ENCODE data around the gene ADGRG3.

The ADGRG3 gene

GRCh38 chr16:57732714-57733113, 64.6 kb downstream of the ADGRG3 start:
- H3K27me3 ChIP-seq (ENCODE audit: low read depth, low read length): no peaks in the 10 kb centered on the region
- H3K9me3 ChIP-seq (ENCODE audit: control insufficient read depth in 1 of 2, low read length in 2 of 2): no peaks in the 10 kb centered on the region
- H3K4me3 ChIP-seq (ENCODE audit: low read depth in 1 of 2, low read length in 2 of 2): no peak overlapping the region
- no peaks in the 10 kb centered on the region for H3K36me3 ChIP-seq (ENCODE audit: control insufficient read depth in 1 of 2, insufficient read depth in 2 of 2, low read length in 2 of 2)
- no peak overlapping the region for H3K27ac ChIP-seq (ENCODE audit: low read length)
- peaks cover 0 to 21% of the 10 kb centered on the region in 2 donors for H3K4me1 ChIP-seq (ENCODE audit: control insufficient read depth in 1 of 2, insufficient read depth in 2 of 2, low read length in 2 of 2)

- no peaks in the 10 kb centered on the region for H3K9me3 ChIP-seq (ENCODE audit: control insufficient read depth in 1 of 2, low read length in 2 of 2)
- no peaks in the 10 kb centered on the region for H3K27me3 ChIP-seq (ENCODE audit: low read depth, low read length)
- H3K4me3 ChIP-seq (ENCODE audit: low read depth in 1 of 2, low read length in 2 of 2): peak overlapping the region; percentile 75 to 94
- H3K36me3 ChIP-seq (ENCODE audit: control insufficient read depth in 1 of 2, insufficient read depth in 2 of 2, low read length in 2 of 2): no peaks in the 10 kb centered on the region
- peaks cover 0 to 21% of the 10 kb centered on the region in 2 donors for H3K4me1 ChIP-seq (ENCODE audit: control insufficient read depth in 1 of 2, insufficient read depth in 2 of 2, low read length in 2 of 2)
- peak overlapping the region; percentile 90 for H3K27ac ChIP-seq (ENCODE audit: low read length)
Measured at GRCh38 chr16:57734308-57734924, 66.3 kb downstream of the ADGRG3 start.

- no peaks in the 10 kb centered on the region for H3K9me3 ChIP-seq (ENCODE audit: control insufficient read depth in 1 of 2, low read length in 2 of 2)
- no peaks in the 10 kb centered on the region for H3K27me3 ChIP-seq (ENCODE audit: low read depth, low read length)
- peaks cover 0 to 21% of the 10 kb centered on the region in 2 donors for H3K4me1 ChIP-seq (ENCODE audit: control insufficient read depth in 1 of 2, insufficient read depth in 2 of 2, low read length in 2 of 2)
- no peaks in the 10 kb centered on the region for H3K36me3 ChIP-seq (ENCODE audit: control insufficient read depth in 1 of 2, insufficient read depth in 2 of 2, low read length in 2 of 2)
- H3K4me3 ChIP-seq (ENCODE audit: low read depth in 1 of 2, low read length in 2 of 2): peak overlapping the region; percentile 94 to 95
- peak overlapping the region; percentile 90 for H3K27ac ChIP-seq (ENCODE audit: low read length)
Measured at GRCh38 chr16:57734925-57735754, 67.0 kb downstream of the ADGRG3 start.

- peak within 1 kb of the TSS; percentile 94 to 95 for H3K4me3 ChIP-seq (ENCODE audit: low read depth in 1 of 2, low read length in 2 of 2)
- peak within 1 kb of the TSS; percentile 90 for H3K27ac ChIP-seq (ENCODE audit: low read length)
- H3K4me1 ChIP-seq (ENCODE audit: control insufficient read depth in 1 of 2, insufficient read depth in 2 of 2, low read length in 2 of 2): peaks cover 0 to 21% of the 10 kb centered on the region in 2 donors
- H3K9me3 ChIP-seq (ENCODE audit: control insufficient read depth in 1 of 2, low read length in 2 of 2): no peaks in the 10 kb centered on the region
- H3K27me3 ChIP-seq (ENCODE audit: low read depth, low read length): no peaks in the 10 kb centered on the region
- H3K36me3 ChIP-seq (ENCODE audit: control insufficient read depth in 1 of 2, insufficient read depth in 2 of 2, low read length in 2 of 2): no peaks in the 10 kb centered on the region
Measured at GRCh38 chr16:57735755-57736418, 67.8 kb downstream of the ADGRG3 start, which contains the start of gene KATNB1. Gene KATNB1, plus strand, starts transcription at chr16:57735770. Its CDS starts 1,474 bp downstream, at chr16:57737244.

GRCh38 chr16:57736419-57737351, 68.6 kb downstream of the ADGRG3 start:
- Histone ChIP-seq H3K27ac (ENCODE audit: low read length) (peak overlapping the region; percentile 77), H3K9me3 (ENCODE audit: control insufficient read depth in 1 of 2, low read length in 2 of 2) (no peaks in the 10 kb centered on the region), H3K36me3 (ENCODE audit: control insufficient read depth in 1 of 2, insufficient read depth in 2 of 2, low read length in 2 of 2) (peaks cover 0 to 4% of the 10 kb centered on the region in 2 donors), H3K27me3 (ENCODE audit: low read depth, low read length) (no peaks in the 10 kb centered on the region), H3K4me1 (ENCODE audit: control insufficient read depth in 1 of 2, insufficient read depth in 2 of 2, low read length in 2 of 2) (peaks cover 0 to 21% of the 10 kb centered on the region in 2 donors), H3K4me3 (ENCODE audit: low read depth in 1 of 2, low read length in 2 of 2) (peak overlapping the region; percentile 79 to 95)

GRCh38 chr16:57738844-57739243, 70.7 kb downstream of the ADGRG3 start:
- H3K27me3 ChIP-seq (ENCODE audit: low read depth, low read length): no peaks in the 10 kb centered on the region
- H3K4me1 ChIP-seq (ENCODE audit: control insufficient read depth in 1 of 2, insufficient read depth in 2 of 2, low read length in 2 of 2): peaks cover 0 to 21% of the 10 kb centered on the region in 2 donors
- no peak overlapping the region for H3K27ac ChIP-seq (ENCODE audit: low read length)
- no peaks in the 10 kb centered on the region for H3K9me3 ChIP-seq (ENCODE audit: control insufficient read depth in 1 of 2, low read length in 2 of 2)
- no peak overlapping the region for H3K4me3 ChIP-seq (ENCODE audit: low read depth in 1 of 2, low read length in 2 of 2)
- peaks cover 7 to 19% of the 10 kb centered on the region in 2 donors for H3K36me3 ChIP-seq (ENCODE audit: control insufficient read depth in 1 of 2, insufficient read depth in 2 of 2, low read length in 2 of 2)
